HepG2 (cell line): ENCODE results near the gene DPAGT1. TPM values are rescaled to one million over a fixed set of nuclear protein-coding genes. Genes with fewer than 3 reads are reported as not detected.

Experiments
- ASH2L ChIP-seq: fragments of 300-600, 200-600 bp; sonication (generic); IDR thresholded peaks from 2 replicates; pipeline ENCODE4 v1.7.0; 2017; ENCODE audit warnings: low read depth, mild to moderate bottlenecking, moderate library complexity, mixed read lengths, low read length; ENCODE audit not compliant: insufficient read length
- FOXA3 ChIP-seq: IDR thresholded peaks from 2 replicates; pipeline ENCODE4 v1.6.1; 2016; ENCODE audit warnings: missing genetic modification reagents, missing compliant biosample characterization
- GATAD1 ChIP-seq: IDR thresholded peaks from 2 replicates; pipeline ENCODE4 v1.6.1; 2016; ENCODE audit warnings: missing genetic modification reagents, missing compliant biosample characterization
- HNRNPK ChIP-seq: fragments of 200-400 bp; formaldehyde crosslinking; IDR thresholded peaks from 2 replicates; pipeline ENCODE4 v1.6.1; 2018; ENCODE audit warnings: low read length, low read depth, moderate library complexity, mild to moderate bottlenecking; ENCODE audit not compliant: poor library complexity, severe bottlenecking
- JUND ChIP-seq: sonication (generic); formaldehyde crosslinking; IDR thresholded peaks from 2 replicates; pipeline ENCODE4 v1.8.0; 2022; ENCODE audit warnings: mild to moderate bottlenecking, missing genetic modification reagents
- KAT2B ChIP-seq: fragments of 150-350 bp; IDR thresholded peaks from 2 replicates; pipeline ENCODE4 v1.6.1; 2014; ENCODE audit warnings: low read depth, low read length, borderline replicate concordance
- KDM5A ChIP-seq: fragments of 200-600 bp; sonication (generic); IDR thresholded peaks from 2 replicates; pipeline ENCODE4 v1.7.0; 2018; ENCODE audit warnings: antibody characterized with exemption, mild to moderate bottlenecking, low read length, borderline replicate concordance
- MED1 ChIP-seq: sonication (generic); formaldehyde crosslinking; IDR thresholded peaks from 2 replicates; pipeline ENCODE4 v1.4.0; 2020; ENCODE audit warnings: missing genetic modification reagents
- MEIS2 ChIP-seq: sonication (generic); formaldehyde crosslinking; IDR thresholded peaks from 2 replicates; pipeline ENCODE4 v1.9.0; 2021; ENCODE audit warnings: mild to moderate bottlenecking, missing genetic modification reagents
- MIXL1 ChIP-seq: IDR thresholded peaks from 2 replicates; pipeline ENCODE4 v1.6.1; 2016
- MNT ChIP-seq: fragments of 450-650 bp; IDR thresholded peaks from 2 replicates; pipeline ENCODE4 v1.6.1; 2016
- MXI1 ChIP-seq: IDR thresholded peaks from 3 replicates; pipeline ENCODE4 v1.6.1; 2012; ENCODE audit warnings: low read depth, low read length, inconsistent platforms, borderline replicate concordance
- PCBP1 ChIP-seq: fragments of 200-400 bp; formaldehyde crosslinking; IDR thresholded peaks from 2 replicates; pipeline ENCODE4 v1.6.1; 2017; ENCODE audit warnings: mild to moderate bottlenecking, low read depth, low read length, borderline replicate concordance
- PPARG ChIP-seq: conservative IDR thresholded peaks from 2 replicates; pipeline ENCODE4 v1.6.1; 2016; ENCODE audit warnings: missing biosample characterization, missing genetic modification reagents
- RFX3 ChIP-seq: IDR thresholded peaks from 2 replicates; pipeline ENCODE4 v1.6.1; 2016; ENCODE audit warnings: missing biosample characterization, missing genetic modification reagents
- STAT5B ChIP-seq: sonication (generic); formaldehyde crosslinking; IDR thresholded peaks from 2 replicates; pipeline ENCODE4 v1.4.0; 2020; ENCODE audit warnings: missing genetic modification reagents
- TOPORS ChIP-seq: sonication (generic); formaldehyde crosslinking; IDR thresholded peaks from 2 replicates; pipeline ENCODE4 v1.8.0; 2023; ENCODE audit warnings: mild to moderate bottlenecking, missing genetic modification reagents
- ZFYVE20 ChIP-seq: sonication (generic); formaldehyde crosslinking; IDR thresholded peaks from 2 replicates; pipeline ENCODE4 v1.8.0; 2023; ENCODE audit warnings: low read depth, mild to moderate bottlenecking, moderate library complexity, missing genetic modification reagents, borderline replicate concordance
- ZHX1 ChIP-seq: sonication (generic); formaldehyde crosslinking; IDR thresholded peaks from 2 replicates; pipeline ENCODE4 v1.8.1; 2022; ENCODE audit warnings: low read depth, mild to moderate bottlenecking, missing genetic modification reagents
- ZNF335 ChIP-seq: sonication (generic); formaldehyde crosslinking; IDR thresholded peaks from 2 replicates; pipeline ENCODE4 v1.4.0; 2020; ENCODE audit warnings: missing genetic modification reagents
- ZNF354B ChIP-seq: sonication (generic); formaldehyde crosslinking; IDR thresholded peaks from 2 replicates; pipeline ENCODE4 v1.8.0; 2022; ENCODE audit warnings: mild to moderate bottlenecking, missing genetic modification reagents
- ZNF563 ChIP-seq: sonication (generic); formaldehyde crosslinking; IDR thresholded peaks from 2 replicates; pipeline ENCODE4 v1.8.0; 2022; ENCODE audit warnings: mild to moderate bottlenecking, moderate library complexity, missing genetic modification reagents
- polyA plus RNA-seq, 8 experiments: library from polyadenylated mRNA; depleted of rRNA in 3 of 8; stranded (reverse) in 7 of 8; unstranded in 1 of 8; fragments of >200 nt; fragmentation: Illumina TruSeq in 4 of 8; extraction: Trizol in 4 of 8; gene quantifications; 2 replicates each; pipeline versions ENCODE4 v1.2.1 to v1.2.3, GENCODE V29; 2011 to 2016; ENCODE audit warnings: low read depth in 4 of 8, missing spikeins in 1 of 8, mixed read lengths in 1 of 8; ENCODE audit not compliant: insufficient read depth in 1 of 8
- total RNA-seq, 5 experiments: library from RNA; depleted of rRNA; stranded (reverse); fragments of >200 nt; fragmentation: Illumina TruSeq; extraction: Trizol; gene quantifications; 2 replicates each; pipeline ENCODE4 v1.2.3, GENCODE V29; 2016; ENCODE audit warnings: low read depth in 1 of 5
- TF ChIP-seq, protein P1 (sequence below): sonication (generic); formaldehyde crosslinking; IDR thresholded peaks from 2 replicates; pipeline ENCODE4 v1.8.0; 2023; ENCODE audit warnings: mild to moderate bottlenecking, missing genetic modification reagents

DPAGT1 gene
- total and polyA plus RNA-seq, 2 of the 13 experiments (the other 11 are each of a cell fraction or from before 2014, with no cell fraction given), result 37.6 to 70.7 TPM

GRCh38 chr11:119101759-119102423 lies at the start of gene DPAGT1 (continued):
- TF ChIP-seq MNT (peak; percentile 68), HNRNPK (peak; percentile 31), ASH2L (peak; percentile 86), ZHX1 (CRISPR knock-in tag) (peak; percentile 73; the same call in 1 of the 2 replicates), ZNF563 (CRISPR knock-in tag) (peak; percentile 42; the same call in 1 of the 2 replicates), ZNF354B (CRISPR knock-in tag) (peak; percentile 32; the same call in 1 of the 2 replicates), KAT2B (no peak), ZFYVE20 (CRISPR knock-in tag) (no peak), FOXA3 (peak; percentile 6; the same call in 1 of the 2 replicates), MXI1 (peak; percentile 92; the same call in 2 of the 3 replicates), KDM5A (peak; percentile 96), TOPORS (CRISPR knock-in tag) (0 out of 2 replicates have a peak, but pooled peaks have one; percentile 53), JUND (CRISPR knock-in tag) (no peak), PPARG (CRISPR knock-in tag) (no peak), GATAD1 (peak; percentile 88), MEIS2 (CRISPR knock-in tag) (no peak), PCBP1 (0 out of 2 replicates have a peak, but pooled peaks have one; percentile 32), ZNF335 (CRISPR knock-in tag) (peak; percentile 33; the same call in 1 of the 2 replicates), RFX3 (CRISPR knock-in tag) (no peak), MIXL1 (CRISPR knock-in tag) (peak; percentile 41), STAT5B (CRISPR knock-in tag) (no peak), MED1 (CRISPR knock-in tag) (peak; percentile 6; the same call in 1 of the 2 replicates)
- TF ChIP-seq, protein P1, sequence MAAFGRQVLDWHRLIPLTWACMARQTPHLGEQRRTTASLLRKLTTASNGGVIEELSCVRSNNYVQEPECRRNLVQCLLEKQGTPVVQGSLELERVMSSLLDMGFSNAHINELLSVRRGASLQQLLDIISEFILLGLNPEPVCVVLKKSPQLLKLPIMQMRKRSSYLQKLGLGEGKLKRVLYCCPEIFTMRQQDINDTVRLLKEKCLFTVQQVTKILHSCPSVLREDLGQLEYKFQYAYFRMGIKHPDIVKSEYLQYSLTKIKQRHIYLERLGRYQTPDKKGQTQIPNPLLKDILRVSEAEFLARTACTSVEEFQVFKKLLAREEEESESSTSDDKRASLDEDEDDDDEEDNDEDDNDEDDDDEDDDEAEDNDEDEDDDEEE (CRISPR knock-in tag), result peak; percentile 60; the same call in 1 of the 2 replicates
